SH-SY5Y (cell line): Measurements from ENCODE around the gene MATK.

Experiments used
- GATA2 ChIP-seq: IDR thresholded peaks from 2 replicates; pipeline ENCODE4 v1.6.1; 2011; ENCODE audit warnings: mild to moderate bottlenecking, low read depth, low read length
- GATA3 ChIP-seq: IDR thresholded peaks from 2 replicates; pipeline ENCODE4 v1.6.1; 2011; ENCODE audit warnings: low read depth, mild to moderate bottlenecking, low read length, moderate library complexity

The MATK gene

DNA sequence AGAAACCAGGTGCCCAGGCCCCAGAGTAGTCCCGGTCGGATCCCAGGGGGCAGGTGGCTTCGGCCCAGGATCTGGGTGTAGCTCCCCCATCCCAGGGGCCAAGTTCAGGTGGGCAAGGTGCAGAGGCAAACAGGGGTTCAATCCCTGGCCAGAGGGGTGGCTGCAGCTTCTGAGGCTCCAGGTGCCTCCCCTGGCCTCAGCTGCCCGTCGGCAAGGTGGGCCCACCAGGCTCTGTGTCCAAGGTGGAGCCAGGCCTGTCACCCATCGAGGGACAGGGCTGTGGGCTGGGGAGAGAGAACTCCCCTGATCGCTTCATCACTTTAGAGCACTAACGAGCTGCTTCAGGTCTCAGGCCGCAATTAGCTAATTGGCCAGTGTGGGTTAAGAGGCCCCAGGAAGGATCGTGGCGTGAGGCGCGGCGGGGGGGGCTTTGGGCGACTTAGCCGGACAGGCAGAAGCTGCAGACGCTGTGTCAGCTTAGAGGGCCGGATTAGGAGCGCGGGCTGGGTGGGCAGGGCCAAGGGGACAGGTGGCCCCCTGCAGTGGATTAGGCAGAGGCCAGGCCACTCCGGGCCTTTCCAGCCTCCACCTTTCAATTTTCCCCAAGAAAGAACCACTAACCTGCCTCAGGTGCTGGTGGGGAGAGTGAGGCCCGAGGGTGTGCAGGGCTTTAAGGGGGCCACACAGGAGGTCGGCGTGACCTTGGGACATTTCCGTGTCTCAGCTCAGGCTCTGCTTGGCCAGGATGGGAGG is 11.4 kb downstream of the MATK start:
- TF ChIP-seq GATA2 (no peak), GATA3 (no peak)

DNA sequence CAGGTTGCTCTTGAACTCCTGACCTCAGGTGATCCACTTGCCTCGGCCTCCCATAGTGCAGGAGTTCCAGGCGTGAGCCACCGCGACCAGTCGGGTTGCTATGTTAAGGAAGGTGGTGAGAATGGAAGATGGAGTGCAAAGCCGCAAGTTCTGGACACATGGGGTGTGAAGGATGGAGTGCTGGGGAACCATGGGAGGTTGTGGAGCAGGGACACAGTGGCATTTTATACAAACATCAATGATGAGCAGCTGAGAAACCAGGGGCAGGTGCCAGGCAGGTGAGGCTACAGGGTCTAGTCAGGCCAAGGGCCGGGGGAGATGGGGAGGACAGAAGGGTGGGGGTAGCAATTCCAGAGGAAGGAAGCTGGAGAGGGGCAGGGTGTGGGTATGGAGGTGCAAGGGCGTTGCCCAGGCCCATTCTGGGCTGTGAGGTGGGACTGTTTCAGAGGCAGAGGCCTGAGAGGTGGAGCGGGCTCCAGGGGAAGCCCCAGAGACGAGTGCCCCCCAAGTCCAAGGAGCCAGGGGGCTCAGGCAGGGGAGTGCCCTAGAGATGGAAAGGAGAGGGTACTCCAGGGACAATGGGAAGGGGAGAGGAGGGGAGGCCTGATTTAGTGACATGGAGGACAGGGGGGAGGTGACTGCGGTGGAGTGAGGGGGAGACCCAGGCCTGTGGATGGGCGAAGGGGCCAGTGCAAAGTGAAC is 12.2 kb downstream of the MATK start:
- TF ChIP-seq GATA2 (no peak), GATA3 (no peak)

DNA sequence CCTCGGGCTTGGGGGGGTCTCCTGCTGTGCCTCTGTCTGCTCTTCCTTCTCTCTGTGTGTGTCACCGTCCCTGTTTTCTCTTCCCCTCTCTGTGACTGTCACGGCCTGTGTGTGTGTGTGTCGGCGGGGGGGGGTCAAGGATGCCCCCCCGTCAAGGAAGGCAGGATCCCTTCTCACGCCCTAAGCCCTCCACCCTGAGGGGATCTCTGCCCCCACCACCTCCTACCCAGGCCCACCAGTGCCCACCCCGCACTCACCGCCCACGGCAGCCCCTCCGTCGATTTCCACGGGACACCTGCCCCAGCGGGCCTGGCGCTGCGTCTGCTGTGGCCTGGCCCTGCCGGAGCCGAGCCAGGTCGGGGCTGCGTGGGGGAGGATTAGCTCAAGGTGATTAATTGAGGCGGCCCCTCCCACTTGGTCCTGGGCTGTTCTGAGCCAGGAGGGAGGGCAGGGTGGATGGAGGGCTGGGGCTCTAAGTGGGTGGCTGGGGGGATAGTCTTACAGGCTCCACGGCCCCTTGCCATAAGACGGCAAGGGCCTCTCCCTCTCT is 14.2 kb downstream of the MATK start, which contains the start of gene RAX2:
TSS of gene RAX2 (minus strand) at position 323 of the 550 bp plus-strand sequence. CDS start 486 bp downstream, outside the sequence.
- TF ChIP-seq GATA3 (no peak), GATA2 (no peak)

DNA sequence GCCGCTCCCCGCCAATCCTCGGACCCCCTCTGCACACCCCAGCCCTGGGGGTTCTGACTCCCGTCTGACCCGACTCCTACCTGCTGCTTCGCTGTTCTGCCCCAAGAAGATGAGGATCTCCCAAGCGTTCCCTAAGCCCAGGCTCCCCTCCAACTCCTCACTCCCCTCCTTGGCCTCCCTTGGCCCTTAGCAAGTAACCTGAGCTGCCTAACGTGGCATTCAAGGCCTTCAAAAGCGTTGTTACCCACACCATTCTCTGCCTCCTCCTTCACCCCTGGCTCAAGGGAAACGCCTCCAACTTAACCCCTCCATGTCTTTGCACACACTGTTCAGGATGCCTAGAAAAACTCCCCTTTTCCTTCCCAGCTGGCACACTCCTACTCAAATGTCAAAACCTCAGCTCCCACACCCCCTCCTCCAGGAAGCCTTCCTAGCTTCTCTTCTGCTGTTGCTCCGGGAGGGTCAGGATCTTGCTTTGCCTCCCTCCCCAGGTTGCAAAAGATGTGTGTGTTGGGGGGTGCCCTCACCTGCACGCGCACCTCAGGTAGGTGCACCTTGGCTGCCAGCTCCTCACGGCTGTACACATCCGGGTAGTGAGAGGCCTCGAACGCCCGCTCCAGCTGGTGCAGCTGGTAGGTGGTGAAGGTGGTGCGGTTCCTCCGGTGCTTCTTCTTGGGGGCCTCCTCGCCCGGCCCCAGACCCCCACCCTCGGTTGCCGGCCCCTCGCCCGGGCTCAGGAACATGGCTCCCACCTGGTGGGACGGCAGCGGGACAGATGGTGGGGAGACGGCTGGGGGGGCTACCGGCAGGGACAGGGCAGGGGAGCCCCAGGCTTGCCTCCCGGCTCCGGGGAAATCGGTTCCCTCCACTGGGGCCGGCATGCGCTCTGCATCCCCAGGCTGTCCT is 14.9 kb downstream of the MATK start:
- TF ChIP-seq GATA2 (no peak), GATA3 (no peak)

DNA sequence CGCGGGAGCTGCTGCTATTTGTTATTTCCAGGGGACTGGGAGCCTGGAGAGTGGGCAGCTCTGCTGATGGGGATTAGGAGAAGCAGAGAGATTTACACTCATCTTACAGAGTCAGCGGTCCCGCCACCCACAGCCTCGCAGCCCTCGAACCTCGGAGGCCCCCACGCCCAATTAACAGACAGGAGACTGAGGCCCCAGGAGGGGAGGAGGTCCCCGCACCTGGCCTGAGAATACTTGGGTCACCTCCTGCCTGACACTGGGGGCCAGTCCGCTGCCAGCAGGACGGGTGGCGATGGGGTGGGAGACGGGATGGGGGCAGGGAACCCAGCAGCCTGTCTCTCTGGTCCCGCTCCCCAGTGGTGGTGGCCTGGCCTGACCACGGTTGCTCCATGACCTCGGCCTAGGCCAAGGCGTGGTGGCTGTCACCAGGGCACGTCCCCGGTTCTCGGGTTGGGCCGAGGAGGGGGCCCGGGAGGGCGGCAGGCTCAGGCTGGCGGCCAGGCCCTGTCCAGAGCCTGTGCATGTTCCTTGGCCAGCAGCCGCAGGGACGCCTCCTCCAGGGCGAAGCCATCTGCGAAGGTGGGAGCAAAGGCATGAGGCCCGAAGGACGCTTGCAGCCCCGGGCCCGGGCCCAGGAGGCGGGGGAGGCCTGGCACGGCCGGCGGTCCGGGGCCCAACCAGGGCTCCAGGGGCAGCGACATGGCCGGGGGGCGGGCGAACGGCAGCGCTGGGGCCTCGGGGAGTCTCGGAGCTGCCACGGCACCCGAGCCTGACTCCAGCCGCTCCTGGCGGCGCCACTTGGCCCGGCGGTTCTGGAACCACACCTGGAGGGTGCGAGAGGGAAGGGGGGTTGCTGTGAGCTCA is 15.8 kb downstream of the MATK start:
- TF ChIP-seq GATA3 (no peak), GATA2 (no peak)

DNA sequence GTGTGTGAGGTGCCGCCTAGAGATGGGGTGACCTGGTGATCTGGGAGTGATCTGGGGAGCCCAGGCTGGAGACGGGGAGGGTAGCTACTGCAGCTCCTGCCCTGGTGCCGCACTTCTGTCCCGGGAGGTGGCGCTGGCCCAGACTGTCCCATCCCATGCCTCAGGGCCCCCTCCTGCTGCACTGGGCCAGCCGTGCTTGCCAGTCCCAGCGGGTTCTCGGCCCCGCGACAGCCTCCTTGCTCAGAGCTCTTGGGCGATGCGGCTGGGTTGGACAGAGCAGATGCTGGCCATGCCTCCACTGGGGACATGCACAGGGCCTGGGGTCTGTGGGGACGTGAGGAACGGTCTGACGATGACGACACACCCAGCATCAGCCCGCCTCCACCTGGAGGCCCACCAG is 16.7 kb downstream of the MATK start:
- no peak for TF ChIP-seq GATA2
- TF ChIP-seq GATA3: no peak

DNA sequence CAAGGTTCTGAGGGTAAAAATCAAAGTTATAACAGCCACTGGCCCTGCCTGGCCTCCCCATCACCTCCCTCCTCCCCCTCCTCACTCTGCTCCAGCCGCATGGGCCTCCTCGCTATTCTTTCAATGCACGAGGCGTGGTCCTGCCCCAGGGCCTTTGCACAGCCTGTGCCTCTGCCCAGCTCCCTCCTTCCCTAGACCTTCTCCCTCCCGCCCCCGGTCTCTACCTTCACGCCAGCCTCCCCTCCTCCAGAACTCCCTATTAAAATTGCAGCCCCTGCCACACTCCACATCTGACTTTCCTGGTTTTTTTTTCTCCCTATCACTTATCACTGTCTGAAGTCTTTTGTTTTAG is 17.5 kb downstream of the MATK start:
- TF ChIP-seq GATA3 (no peak), GATA2 (no peak)

DNA sequence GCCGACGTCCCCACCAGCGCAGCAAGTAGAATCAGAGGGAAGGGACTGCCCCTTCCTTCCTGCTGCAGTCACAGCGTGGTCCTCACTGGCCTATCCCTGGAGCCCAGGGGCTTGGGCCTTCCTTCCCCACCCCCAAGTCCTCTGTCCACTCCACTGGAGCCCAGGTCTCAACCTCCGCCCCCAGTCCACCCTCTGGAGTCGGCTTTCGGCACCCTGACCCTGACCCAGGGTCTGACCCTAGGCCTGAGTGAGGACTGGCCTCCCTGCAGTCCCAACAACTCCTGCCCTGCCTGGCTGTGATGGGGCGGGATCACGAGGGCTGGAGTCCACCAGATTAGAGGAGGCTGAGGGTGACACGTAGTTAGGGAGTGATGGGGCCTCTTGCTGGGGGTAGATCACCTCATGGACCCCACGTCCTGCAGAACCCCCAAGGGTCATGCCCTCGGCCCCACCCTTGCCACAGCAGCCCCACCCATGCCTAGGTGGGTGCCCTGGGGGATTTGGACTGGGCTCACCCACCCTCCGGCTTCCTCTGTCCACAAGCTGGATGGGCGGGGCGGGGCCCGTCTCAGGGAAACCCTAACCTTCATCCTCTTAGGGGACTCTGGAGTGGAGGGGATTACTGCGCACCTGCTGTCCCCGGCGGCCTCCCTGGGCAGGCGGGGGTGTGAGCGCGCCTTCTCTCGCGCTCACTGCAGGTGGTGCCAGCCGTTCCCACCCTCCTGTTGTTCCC is 18.0 kb downstream of the MATK start:
- TF ChIP-seq GATA2 (no peak), GATA3 (no peak)

DNA sequence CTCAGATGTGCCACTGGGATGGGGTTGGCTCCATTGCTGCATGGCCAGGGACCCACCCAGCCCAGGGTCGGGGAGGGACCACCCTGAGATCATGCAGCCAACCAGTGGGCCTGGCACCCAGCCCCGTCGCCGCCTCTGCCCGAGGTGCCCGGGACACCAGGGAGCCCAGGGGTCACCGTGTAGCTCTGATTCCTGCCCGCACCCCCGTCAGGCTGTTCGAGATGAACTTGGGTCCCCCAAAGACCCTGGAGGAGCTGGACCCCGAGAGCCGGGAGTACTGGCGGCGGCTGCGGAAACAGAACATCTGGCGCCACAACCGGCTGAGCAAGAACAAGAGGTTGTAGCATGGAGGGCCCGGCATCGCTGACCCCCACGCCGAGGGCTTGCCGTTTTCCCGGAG is 19.1 kb downstream of the MATK start:
- TF ChIP-seq GATA3 (no peak), GATA2 (no peak)

DNA sequence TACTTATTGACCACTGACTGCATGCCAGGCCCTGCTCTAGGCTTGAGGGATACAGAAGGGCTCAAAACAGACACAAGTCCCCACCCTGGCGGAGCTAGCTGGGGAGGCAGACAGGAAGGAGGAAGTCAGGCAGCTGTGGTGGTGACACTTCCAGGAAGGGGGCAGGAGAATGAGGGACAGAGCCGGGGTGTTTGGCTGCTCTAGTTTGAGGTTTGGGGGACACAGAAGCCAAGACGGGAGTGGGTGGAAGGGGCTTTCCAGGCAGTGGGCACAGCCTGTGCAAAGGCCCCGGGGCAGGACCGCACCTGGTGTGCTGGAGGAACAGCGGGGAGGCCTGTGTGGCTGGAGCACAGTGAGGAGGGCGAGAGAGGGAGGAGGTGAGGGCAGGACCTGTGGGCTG is 19.7 kb downstream of the MATK start:
- TF ChIP-seq GATA3: no peak
- TF ChIP-seq GATA2: no peak

DNA sequence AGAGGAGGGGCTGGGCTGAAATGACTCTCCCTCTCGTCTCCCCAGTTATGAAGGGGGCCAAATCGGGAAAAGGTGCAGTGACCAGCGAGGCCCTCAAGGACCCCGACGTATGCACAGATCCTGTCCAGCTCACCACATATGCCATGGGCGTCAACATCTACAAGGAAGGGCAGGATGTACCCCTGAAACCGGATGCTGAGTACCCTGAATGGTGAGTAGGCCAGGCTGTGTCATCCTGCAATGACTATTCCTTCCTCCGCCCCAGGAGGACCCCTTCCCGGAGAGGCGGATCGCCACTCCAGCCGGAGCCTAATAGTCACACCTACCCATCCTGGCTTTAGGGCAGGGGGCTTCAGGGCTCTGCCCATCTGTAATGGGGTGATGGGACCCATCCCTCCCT is 21.1 kb downstream of the MATK start:
- TF ChIP-seq GATA2 (no peak), GATA3 (no peak)

DNA sequence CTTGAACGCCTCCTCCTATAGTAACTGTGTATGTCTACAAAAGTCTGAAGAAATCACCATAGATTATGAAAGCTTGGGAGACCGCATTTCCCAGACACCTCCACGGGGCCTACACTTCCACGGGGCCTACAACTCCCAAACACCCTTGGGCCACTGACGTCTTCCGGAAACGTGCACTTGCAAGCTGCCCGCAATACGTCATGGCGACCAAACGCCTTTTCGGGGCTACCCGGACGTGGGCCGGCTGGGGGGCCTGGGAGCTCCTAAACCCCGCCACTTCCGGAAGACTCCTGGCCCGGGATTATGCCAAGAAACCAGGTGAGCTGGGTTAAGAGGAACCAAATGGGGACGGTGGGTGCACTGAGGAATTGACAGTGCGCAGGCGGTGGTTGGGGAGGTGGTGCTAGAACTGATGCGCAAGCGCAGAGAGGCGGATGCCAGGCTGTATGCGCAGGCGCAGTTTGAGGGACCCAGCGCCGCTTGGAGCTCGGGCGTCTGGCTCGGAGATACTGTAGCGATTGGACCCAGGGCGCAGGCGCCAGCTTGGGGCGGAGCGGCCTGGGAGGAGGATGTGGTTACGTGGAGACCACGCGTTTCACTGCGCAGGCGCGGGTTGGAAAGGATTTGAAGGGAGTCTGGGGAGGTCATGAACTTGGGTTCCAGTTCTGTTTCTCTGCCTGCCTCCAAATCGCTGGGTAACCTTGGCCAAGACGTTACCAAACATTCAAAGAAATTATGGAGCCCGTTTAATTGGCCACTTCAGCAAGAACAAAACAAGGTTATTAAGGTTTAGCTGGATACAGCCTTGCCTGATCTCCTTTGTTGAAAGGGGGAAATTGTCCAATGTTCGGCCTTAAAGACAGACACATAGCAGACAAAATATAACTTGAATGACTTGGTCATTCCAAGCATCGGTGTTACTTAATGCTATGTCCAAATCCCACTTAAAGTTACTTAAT is 23.4 kb downstream of the MATK start, which contains the start of gene MRPL54:
TSS of gene MRPL54 (plus strand) at position 182 of the 959 bp plus-strand sequence. CDS start at position 201, 19 bp downstream.
- TF ChIP-seq GATA3 (no peak), GATA2 (peak; percentile 16; the same call in 1 of the 2 replicates)
